Naive thymus-derived CD8-positive, alpha-beta T cell (primary cell): ENCODE data around the gene ST7L. TPM values are rescaled to one million over a fixed set of nuclear protein-coding genes. Genes with fewer than 3 reads are reported as not detected.
"Not testable (repeated sequence)": the region's sequence is repeated elsewhere in the genome, so short reads cannot be mapped to it uniquely, and the experiment has no call there.

Experiments
- ATAC-seq, 2 donors: fragments of 150-1000 bp; cut with Tn5 transposase in 1 of 2; sonication (Bioruptor Pico), chemical (Tn5 transposase) in 1 of 2; 1 replicate in 1 of 2; 2 replicates in 1 of 2; pipeline ENCODE4 v1.10.0; 2021; ENCODE audit warnings: mild to moderate bottlenecking in 2 of 2, moderate library complexity in 2 of 2
- POLR2A ChIA-PET: fragments of 350-600 bp; sonication (Branson Sonifier 250); formaldehyde crosslinking; loops from one replicate; lab custom pipeline; 2021; ENCODE audit warnings: antibody characterized with exemption; lab: Charles Lee
- DNase-seq, 10 donors: peaks; one replicate each; pipeline versions ENCODE4 v3.0.0 to v3.0.0-alpha.2; 2020 to 2022
- H3K27ac Mint-ChIP-seq, 10 donors: one replicate each; pipeline ENCODE4 v1.8.0; 2020 to 2022; ENCODE audit warnings: mild to moderate bottlenecking in 10 of 10, mixed read lengths in 10 of 10, moderate library complexity in 4 of 10, inconsistent platforms in 1 of 10
- H3K27me3 Mint-ChIP-seq, 5 donors: one replicate each; pipeline ENCODE4 v1.8.0; 2021 to 2022; ENCODE audit warnings: mixed read lengths in 5 of 5
- H3K36me3 Mint-ChIP-seq, 3 donors: one replicate each; pipeline ENCODE4 v1.8.0; 2020 to 2022; ENCODE audit warnings: mixed read lengths in 3 of 3, mild to moderate bottlenecking in 2 of 3, inconsistent platforms in 1 of 3
- H3K4me1 Mint-ChIP-seq, 4 donors: one replicate each; pipeline ENCODE4 v1.8.0; 2021 to 2022; ENCODE audit warnings: mixed read lengths in 4 of 4
- H3K4me3 Mint-ChIP-seq, 10 donors: one replicate each; pipeline ENCODE4 v1.8.0; 2020 to 2022; ENCODE audit warnings: mild to moderate bottlenecking in 10 of 10, mixed read lengths in 10 of 10, moderate library complexity in 6 of 10, inconsistent platforms in 1 of 10
- H3K9me3 Mint-ChIP-seq, 9 donors: one replicate each; pipeline ENCODE4 v1.8.0; 2020 to 2022; ENCODE audit warnings: mixed read lengths in 9 of 9, mild to moderate bottlenecking in 3 of 9, inconsistent platforms in 1 of 9, moderate library complexity in 1 of 9
- polyA plus RNA-seq, 3 donors: library from polyadenylated mRNA; unstranded; fragments of 300-500 nt; fragmentation: Illumina TruSeq; gene quantifications; one replicate each; pipeline ENCODE4 v1.2.3, GENCODE V29; 2021
- total RNA-seq, 8 experiments: library from RNA in 2 of 8; stranded (reverse) in 2 of 8; gene quantifications; one replicate each; pipeline ENCODE4 v1.2.3 and lab custom pipeline; 2021 to 2026

ST7L gene
- 10 to 100 TPM; 22.6 to 23.7 TPM for total RNA-seq
- polyA plus RNA-seq: 10 to 100 TPM; 12.6 to 15.7 (median 15.4) TPM
- total RNA-seq (lab: John Stamatoyannopoulos, UW): 8.8 to 44.9 (median 18.5) reads per million in 6 experiments

GRCh38 chr1:112618721-112619517 lies at the start of gene ST7L:
ST7L (minus strand) TSS chr1:112619141; CDS start chr1:112619113, 28 bp downstream.
- no peaks in the 10 kb centered on the region for H3K27me3 Mint-ChIP-seq
- peak within 1 kb of the TSS; percentile 92 to 100 (median 98) for H3K4me3 Mint-ChIP-seq
- peaks cover 2 to 24% (median 4%) of the 10 kb centered on the region in 3 donors for H3K36me3 Mint-ChIP-seq
- DNase-seq (peak; percentile 35 to 81 (median 64)), ATAC-seq (peak; percentile 28 to 35)
- H3K4me1 Mint-ChIP-seq: peaks cover 19 to 49% (median 45%) of the 10 kb centered on the region in 4 donors
- POLR2A ChIA-PET: interaction anchor here (0.6 to 4.2 kb wide), 15 partner anchors 9 to 337 kb away, joined by 3 to 61 read pairs (median 5); partner anchors contain the start of genes CTTNBP2NL, MOV10, PPM1J and SLC16A1
- peak within 1 kb of the TSS; percentile 98 to 100 (median 100) for H3K27ac Mint-ChIP-seq
- H3K9me3 Mint-ChIP-seq: no peaks in the 10 kb centered on the region

DNA sequence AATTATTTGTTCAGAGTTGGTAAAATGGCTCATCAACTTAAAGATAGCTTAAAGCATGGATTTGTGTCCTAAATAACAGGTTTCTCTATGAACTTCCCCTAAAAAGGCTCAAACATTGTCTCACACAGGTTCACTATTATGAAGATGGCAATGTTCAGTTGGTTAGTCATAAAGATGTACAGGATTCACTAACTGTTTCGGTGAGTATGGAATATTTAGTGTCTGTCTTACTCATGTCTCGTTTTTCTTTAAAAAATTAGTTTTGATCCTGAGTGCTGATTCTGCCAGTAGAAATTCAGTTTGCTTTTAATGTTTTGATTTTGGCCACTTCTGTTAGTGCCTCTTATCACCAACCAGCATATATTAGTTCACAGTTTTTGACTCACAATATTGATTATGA lies 48.0 kb upstream of the ST7L start:
- ATAC-seq: no peak
- DNase-seq: no peak
- Mint-ChIP-seq H3K4me1 (peaks cover 5 to 14% (median 10%) of the 10 kb centered on the region in 4 donors), H3K27ac (peak overlapping the region in 7 of 10 donors; percentile 3 to 93 (median 57)), H3K4me3 (no peak overlapping the region), H3K9me3 (no peaks in the 10 kb centered on the region), H3K36me3 (peaks cover 4 to 93% (median 14%) of the 10 kb centered on the region in 3 donors), H3K27me3 (no peaks in the 10 kb centered on the region)
- POLR2A ChIA-PET: no interaction called here

GRCh38 chr1:112665857-112666256 lies 46.9 kb upstream of the ST7L start:
- Mint-ChIP-seq H3K27me3 (no peaks in the 10 kb centered on the region), H3K27ac (peak overlapping the region in 6 of 10 donors; percentile 3 to 52 (median 28)), H3K4me3 (no peak overlapping the region), H3K36me3 (peaks cover 8 to 93% (median 15%) of the 10 kb centered on the region in 3 donors), H3K9me3 (no peaks in the 10 kb centered on the region), H3K4me1 (peaks cover 2 to 14% (median 10%) of the 10 kb centered on the region in 4 donors)
- POLR2A ChIA-PET: interaction anchor here (0.6 kb wide), 1 partner anchor 14 kb away, joined by 3 read pairs; no protein-coding TSS in a partner anchor
- no peak for DNase-seq
- no peak for ATAC-seq

- POLR2A ChIA-PET: interaction anchor here (1.4 kb wide), 1 partner anchor 23 kb away, joined by 4 read pairs; the partner anchor contains the start of gene MOV10
- no peaks in the 10 kb centered on the region for H3K9me3 Mint-ChIP-seq
- no peak overlapping the region for H3K4me3 Mint-ChIP-seq
- ATAC-seq: no peak
- H3K36me3 Mint-ChIP-seq: peaks cover 6 to 80% (median 23%) of the 10 kb centered on the region in 3 donors
- peaks cover 8 to 28% (median 15%) of the 10 kb centered on the region in 4 donors for H3K4me1 Mint-ChIP-seq
- DNase-seq: no peak
- no peaks in the 10 kb centered on the region for H3K27me3 Mint-ChIP-seq
- peak overlapping the region in 8 of 10 donors; percentile 8 to 80 (median 36) for H3K27ac Mint-ChIP-seq
Observed at GRCh38 chr1:112651205-112651604, 32.3 kb upstream of the ST7L start.

DNA sequence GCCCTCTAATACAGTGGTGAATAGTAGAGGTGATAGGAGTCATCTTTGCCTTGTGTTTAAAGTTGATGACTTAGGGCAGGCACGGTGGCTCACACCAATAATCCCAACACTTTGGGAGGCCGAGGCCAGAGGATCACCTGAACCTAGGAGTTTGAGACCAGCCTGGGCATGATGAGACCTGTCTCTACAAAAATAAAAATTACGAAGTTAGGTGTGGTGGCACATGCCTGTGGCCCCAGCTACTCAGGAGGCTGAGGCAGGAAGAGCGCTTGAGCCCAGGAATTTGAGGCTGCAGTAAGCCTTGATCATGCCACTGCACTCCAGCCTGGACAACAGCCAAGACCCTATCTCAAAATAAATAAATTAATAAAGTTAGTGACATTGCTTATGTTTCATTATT lies 27.3 kb upstream of the ST7L start:
- Mint-ChIP-seq H3K36me3 (peaks cover 3 to 77% (median 21%) of the 10 kb centered on the region in 3 donors), H3K27me3 (no peaks in the 10 kb centered on the region), H3K4me1 (peaks cover 12 to 51% (median 43%) of the 10 kb centered on the region in 4 donors), H3K27ac (peak overlapping the region in 7 of 10 donors; percentile 27 to 62 (median 42)), H3K4me3 (no peak overlapping the region), H3K9me3 (no peaks in the 10 kb centered on the region)
- DNase-seq: no peak
- ATAC-seq: no peak
- POLR2A ChIA-PET: interaction anchor here (1.3 kb wide), 1 partner anchor 26 kb away, joined by 3 read pairs; no protein-coding TSS in a partner anchor

DNA sequence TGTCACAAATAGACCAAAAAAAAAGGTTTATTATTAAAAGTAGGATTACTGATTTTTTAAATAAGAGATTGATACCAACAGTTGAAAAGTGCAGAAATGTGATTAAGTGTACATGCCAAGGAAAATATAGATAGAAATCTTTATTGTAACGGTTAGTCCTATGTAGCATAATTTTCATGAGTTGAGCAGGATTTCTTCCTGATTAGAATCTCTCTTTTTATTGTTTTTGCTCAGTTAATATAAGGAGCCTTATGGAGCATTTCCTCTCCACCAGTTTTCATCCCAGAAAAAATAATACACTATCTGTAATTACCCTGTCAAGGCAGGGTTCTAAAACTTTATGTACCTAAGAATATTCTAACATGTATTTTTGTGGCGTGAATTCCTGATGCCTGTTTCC lies 24.1 kb upstream of the ST7L start:
- H3K36me3 Mint-ChIP-seq: peaks cover 0 to 47% (median 6%) of the 10 kb centered on the region in 3 donors
- POLR2A ChIA-PET: interaction anchor here (0.6 kb wide), 1 partner anchor 16 kb away, joined by 4 read pairs; no protein-coding TSS in a partner anchor
- H3K9me3 Mint-ChIP-seq: no peaks in the 10 kb centered on the region
- H3K27me3 Mint-ChIP-seq: no peaks in the 10 kb centered on the region
- ATAC-seq (no peak), DNase-seq (no peak)
- peak overlapping the region in 4 of 10 donors; percentile 11 to 63 (median 30) for H3K27ac Mint-ChIP-seq
- H3K4me1 Mint-ChIP-seq: peaks cover 12 to 55% (median 37%) of the 10 kb centered on the region in 4 donors
- no peak overlapping the region for H3K4me3 Mint-ChIP-seq

GRCh38 chr1:112640437-112640836 lies 21.5 kb upstream of the ST7L start:
- H3K27ac Mint-ChIP-seq, H3K9me3 Mint-ChIP-seq, H3K27me3 Mint-ChIP-seq, DNase-seq, H3K4me3 Mint-ChIP-seq, ATAC-seq: not testable (repeated sequence)
- POLR2A ChIA-PET: interaction anchor here (0.6 kb wide), 1 partner anchor 12 kb away, joined by 7 read pairs; no protein-coding TSS in a partner anchor
- Mint-ChIP-seq H3K4me1 (peaks cover 11 to 57% (median 44%) of the 10 kb centered on the region in 4 donors), H3K36me3 (peaks cover 0 to 36% (median 3%) of the 10 kb centered on the region in 3 donors)

GRCh38 chr1:112638110-112638428 lies 19.1 kb upstream of the ST7L start:
- no peaks in the 10 kb centered on the region for H3K9me3 Mint-ChIP-seq
- peak overlapping the region in 9 of 10 donors; percentile 6 to 83 (median 73) for H3K27ac Mint-ChIP-seq
- POLR2A ChIA-PET: no interaction called here
- ATAC-seq: no peak
- peaks cover 23 to 66% (median 51%) of the 10 kb centered on the region in 4 donors for H3K4me1 Mint-ChIP-seq
- H3K27me3 Mint-ChIP-seq: no peaks in the 10 kb centered on the region
- peak overlapping the region in 1 of 10 donors; percentile 60 for H3K4me3 Mint-ChIP-seq
- peaks cover 0 to 27% (median 5%) of the 10 kb centered on the region in 3 donors for H3K36me3 Mint-ChIP-seq
- DNase-seq: no peak

DNA sequence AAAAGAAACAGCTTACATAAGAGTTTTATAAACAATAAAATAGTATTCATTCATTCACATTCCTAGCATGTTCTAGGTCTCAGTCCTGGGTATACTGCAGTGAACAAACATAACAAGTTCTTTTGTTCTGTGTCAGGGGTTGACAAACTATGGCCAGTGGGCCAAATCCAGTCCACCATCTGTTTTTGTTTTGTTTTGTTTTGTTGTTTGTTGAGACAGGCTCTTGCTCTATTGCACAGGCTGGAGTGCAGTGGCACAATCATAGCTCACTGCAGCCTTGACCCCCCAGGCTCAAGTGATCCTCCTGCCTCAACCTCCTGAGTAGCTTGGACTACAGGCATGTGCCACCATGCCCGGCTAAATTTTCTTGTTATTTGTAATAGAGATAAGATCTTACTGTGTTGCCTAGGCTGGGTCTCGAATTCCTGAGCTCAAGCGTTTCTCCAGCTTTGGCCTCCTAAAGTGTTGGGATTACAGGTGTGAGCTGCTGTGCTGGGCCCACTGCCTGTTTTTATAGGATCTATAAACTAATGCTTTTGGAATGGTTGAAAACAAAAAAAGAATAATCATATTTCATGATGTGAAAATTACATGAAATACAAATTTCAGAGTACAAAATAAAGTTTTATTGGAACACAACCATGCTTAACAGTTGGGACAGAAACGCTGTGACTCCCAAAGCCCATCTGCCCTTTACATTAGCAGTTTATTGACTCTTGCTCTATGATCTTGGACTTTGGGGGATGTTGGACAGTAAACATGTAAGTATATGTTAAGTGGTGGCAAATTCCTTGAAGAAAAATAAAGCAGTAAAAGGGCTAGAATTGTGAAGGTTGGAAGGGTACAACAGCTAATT lies 18.5 kb upstream of the ST7L start:
- DNase-seq: no peak
- Mint-ChIP-seq H3K4me1 (peaks cover 23 to 67% (median 52%) of the 10 kb centered on the region in 4 donors), H3K4me3 (peak overlapping the region in 3 of 10 donors; percentile 10 to 60 (median 37)), H3K36me3 (peaks cover 0 to 28% (median 7%) of the 10 kb centered on the region in 3 donors), H3K27ac (peak overlapping the region; percentile 56 to 88 (median 78)), H3K27me3 (no peaks in the 10 kb centered on the region), H3K9me3 (no peaks in the 10 kb centered on the region)
- no peak for ATAC-seq
- POLR2A ChIA-PET: interaction anchor here (1.1 kb wide), 1 partner anchor 14 kb away, joined by 4 read pairs; no protein-coding TSS in a partner anchor

- Mint-ChIP-seq H3K36me3 (peaks cover 0 to 29% (median 10%) of the 10 kb centered on the region in 3 donors), H3K4me3 (peak overlapping the region in 3 of 10 donors; percentile 5 to 12 (median 10)), H3K27ac (peak overlapping the region in 9 of 10 donors; percentile 7 to 88 (median 81)), H3K27me3 (no peaks in the 10 kb centered on the region), H3K4me1 (peaks cover 24 to 68% (median 54%) of the 10 kb centered on the region in 4 donors), H3K9me3 (no peaks in the 10 kb centered on the region)
- ATAC-seq (no peak), DNase-seq (no peak)
- POLR2A ChIA-PET: interaction anchor here (1.1 kb wide), 1 partner anchor 13 kb away, joined by 4 read pairs; no protein-coding TSS in a partner anchor
Observed at GRCh38 chr1:112636597-112637253, 17.8 kb upstream of the ST7L start.

DNA sequence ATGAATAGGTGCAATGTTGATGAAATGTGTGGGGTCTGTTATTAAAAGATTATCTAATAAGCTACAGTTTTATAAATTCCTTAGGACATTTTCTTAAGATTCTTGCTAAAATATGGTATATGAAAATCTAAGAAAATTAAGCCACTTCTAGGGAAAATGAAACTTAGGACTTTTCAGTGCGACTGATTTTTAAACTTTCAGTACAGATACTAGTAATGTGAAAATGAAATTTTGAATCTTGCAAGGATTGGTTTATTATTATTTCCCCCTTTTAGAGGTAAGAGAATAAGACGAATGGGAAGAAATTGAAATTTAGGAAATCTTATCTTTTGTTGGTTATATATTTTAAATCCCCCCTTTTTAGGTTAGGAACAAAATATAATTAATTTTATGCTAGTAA lies 17.1 kb upstream of the ST7L start:
- no peaks in the 10 kb centered on the region for H3K9me3 Mint-ChIP-seq
- H3K27me3 Mint-ChIP-seq: no peaks in the 10 kb centered on the region
- H3K4me3 Mint-ChIP-seq: peak overlapping the region in 3 of 10 donors; percentile 3 to 36 (median 20)
- DNase-seq: no peak
- H3K36me3 Mint-ChIP-seq: peaks cover 0 to 33% (median 10%) of the 10 kb centered on the region in 3 donors
- H3K27ac Mint-ChIP-seq: peak overlapping the region; percentile 29 to 86 (median 54)
- peaks cover 24 to 73% (median 59%) of the 10 kb centered on the region in 4 donors for H3K4me1 Mint-ChIP-seq
- POLR2A ChIA-PET: interaction anchor here (0.9 kb wide), 1 partner anchor 16 kb away, joined by 3 read pairs; the partner anchor contains the start of gene CAPZA1
- ATAC-seq: no peak
